HepG2 (cell line): Measurements from ENCODE around the gene L2HGDH.

Experiments used
- BRCA1 ChIP-seq: sonication (generic); formaldehyde crosslinking; IDR thresholded peaks from 2 replicates; pipeline ENCODE4 v1.4.0; 2020; ENCODE audit warnings: missing genetic modification reagents
- CEBPB ChIP-seq: IDR thresholded peaks from 2 replicates; pipeline ENCODE4 v1.6.1; 2011; ENCODE audit warnings: low read depth, low read length, improper control_type of control experiment, borderline replicate concordance
- CHD2 ChIP-seq: IDR thresholded peaks from 2 replicates; pipeline ENCODE4 v1.6.1; 2011; ENCODE audit warnings: low read depth, low read length, improper control_type of control experiment
- CTCF ChIP-seq: sonication (generic); formaldehyde crosslinking; IDR thresholded peaks from 2 replicates; pipeline ENCODE4 v1.5.0; 2020; ENCODE audit warnings: mild to moderate bottlenecking, missing genetic modification reagents, moderate library complexity
- JUNB ChIP-seq: sonication (generic); formaldehyde crosslinking; IDR thresholded peaks from 2 replicates; pipeline ENCODE4 v1.8.0; 2022; ENCODE audit warnings: missing genetic modification reagents, mild to moderate bottlenecking, borderline replicate concordance
- NFYB ChIP-seq: sonication (generic); formaldehyde crosslinking; IDR thresholded peaks from 2 replicates; pipeline ENCODE4 v1.4.0; 2020; ENCODE audit warnings: missing genetic modification reagents
- PCBP2 ChIP-seq: fragments of 200-400 bp; formaldehyde crosslinking; optimal IDR thresholded peaks from 2 replicates; pipeline ENCODE3; 2018; ENCODE audit warnings: low read length, low read depth; ENCODE audit not compliant: poor library complexity, severe bottlenecking
- POLR2A ChIP-seq, 2 experiments: IDR thresholded peaks; 2 replicates each; pipeline ENCODE4 v1.6.1; 2011; ENCODE audit warnings: low read depth in 2 of 2, low read length in 2 of 2, mild to moderate bottlenecking in 1 of 2, moderate library complexity in 1 of 2; ENCODE audit not compliant: insufficient read depth in 1 of 2
- RAD21 ChIP-seq: fragments of 450-650 bp; formaldehyde crosslinking; IDR thresholded peaks from 2 replicates; pipeline ENCODE4 v1.5.0; 2020; ENCODE audit warnings: mild to moderate bottlenecking
- ZNF121 ChIP-seq: sonication (generic); formaldehyde crosslinking; IDR thresholded peaks from 2 replicates; pipeline ENCODE4 v1.5.0; 2020; ENCODE audit warnings: mild to moderate bottlenecking, missing genetic modification reagents
- ZNF24 ChIP-seq: fragments of 450-650 bp; IDR thresholded peaks from 2 replicates; pipeline ENCODE4 v1.6.1; 2017; ENCODE audit warnings: antibody characterized with exemption, mild to moderate bottlenecking
- ZNF747 ChIP-seq: sonication (generic); formaldehyde crosslinking; IDR thresholded peaks from 2 replicates; pipeline ENCODE4 v1.8.1; 2023; ENCODE audit warnings: missing genetic modification reagents, mild to moderate bottlenecking, borderline replicate concordance

GRCh38 chr14:50229681-50230080 lies 82.3 kb downstream of the L2HGDH start:
- TF ChIP-seq ZNF747 = no peak
- TF ChIP-seq RAD21 (CRISPR knock-in tag) = no peak
- TF ChIP-seq BRCA1 (CRISPR knock-in tag) = no peak
- TF ChIP-seq JUNB (CRISPR knock-in tag) = no peak
- TF ChIP-seq ZNF121 (CRISPR knock-in tag) = no peak
- TF ChIP-seq CTCF (CRISPR knock-in tag) = no peak
- TF ChIP-seq CHD2 = no peak
- TF ChIP-seq PCBP2 = no peak
- TF ChIP-seq ZNF24 = no peak
- TF ChIP-seq POLR2A (IDR thresholded peaks at IDR 0.05; ENCODE audit: insufficient read depth in 1 of 2, low read depth in 2 of 2, low read length in 2 of 2) = no peak
- no peak for TF ChIP-seq NFYB (CRISPR knock-in tag)
- no peak for TF ChIP-seq CEBPB
